Natural killer cell (primary cell): ENCODE measurements around the gene COL27A1. TPM values are rescaled to one million over a fixed set of nuclear protein-coding genes. Genes with fewer than 3 reads are reported as not detected.

Source experiments
- ATAC-seq, 3 donors: fragments of 150-1000 bp in 2 of 3; fragments of 200-7000 bp in 1 of 3; cut with Tn5 transposase; 1 replicate in 1 of 3; 2 replicates in 2 of 3; pipeline ENCODE4 v1.10.0; 2021; ENCODE audit warnings: mild to moderate bottlenecking in 2 of 3, moderate library complexity in 2 of 3
- DNase-seq, 2 donors: peaks; one replicate each; pipeline versions ENCODE4 v3.0.0 to v3.0.0-alpha.2; 2013 to 2021; ENCODE audit warnings: mixed read lengths in 1 of 2
- H3K27ac ChIP-seq: one replicate; pipeline ENCODE4 v1.5.1; 2013; ENCODE audit warnings: mild to moderate bottlenecking, low read length
- H3K27me3 ChIP-seq: one replicate; pipeline ENCODE4 v1.6.1; 2013; ENCODE audit warnings: low read length; ENCODE audit not compliant: control insufficient read depth, insufficient read depth
- H3K36me3 ChIP-seq: one replicate; pipeline ENCODE4 v1.6.1; 2013; ENCODE audit warnings: low read length; ENCODE audit not compliant: control insufficient read depth, insufficient read depth
- H3K4me1 ChIP-seq: one replicate; pipeline ENCODE4 v1.6.1; 2013; ENCODE audit warnings: low read length; ENCODE audit not compliant: control insufficient read depth, insufficient read depth
- H3K4me3 ChIP-seq: one replicate; pipeline ENCODE4 v1.5.1; 2013; ENCODE audit warnings: low read length
- H3K9me3 ChIP-seq: one replicate; pipeline ENCODE4 v1.6.1; 2013; ENCODE audit warnings: low read length; ENCODE audit not compliant: control insufficient read depth, insufficient read depth
- H3K27ac Mint-ChIP-seq, 2 donors: one replicate each; pipeline ENCODE4 v1.8.0; 2022; ENCODE audit warnings: mild to moderate bottlenecking in 2 of 2, mixed read lengths in 2 of 2, moderate library complexity in 1 of 2
- H3K27me3 Mint-ChIP-seq, 2 donors: one replicate each; pipeline ENCODE4 v1.8.0; 2022; ENCODE audit warnings: low read depth in 2 of 2, mixed read lengths in 2 of 2
- H3K36me3 Mint-ChIP-seq: one replicate; pipeline ENCODE4 v1.8.0; 2022; ENCODE audit warnings: mixed read lengths
- H3K4me1 Mint-ChIP-seq, 2 donors: one replicate each; pipeline ENCODE4 v1.8.0; 2022; ENCODE audit warnings: mixed read lengths in 2 of 2
- H3K4me3 Mint-ChIP-seq: one replicate; pipeline ENCODE4 v1.8.0; 2022; ENCODE audit warnings: mild to moderate bottlenecking, moderate library complexity, mixed read lengths
- H3K9me3 Mint-ChIP-seq, 2 donors: one replicate each; pipeline ENCODE4 v1.8.0; 2022; ENCODE audit warnings: mixed read lengths in 2 of 2
- CTCF ChIP-seq: fragments of 200-600 bp; IDR thresholded peaks from one replicate; pipeline ENCODE4 v1.8.0; 2022; ENCODE audit warnings: antibody characterized with exemption
- WGBS: methylation state at CpG from one replicate; pipeline ENCODE4 v1.1.7; 2013; ENCODE audit warnings: missing lambda C conversion rate; ENCODE audit not compliant: insufficient coverage; 5-methylcytosine and 5-hydroxymethylcytosine counted together
- intact Hi-C: fragments of 100-400 bp; cut with micrococcal nuclease; formaldehyde crosslinking; loops from one replicate; pipeline ENCODE4 v1.14.2; 2022
- total RNA-seq, 4 donors: library from RNA; stranded (reverse); fragments of 120-200 nt in 1 of 4; gene quantifications; one replicate each; pipeline versions ENCODE4 v1.2.3 to v1.2.4, GENCODE V29; 2013 to 2022

Gene COL27A1
- total RNA-seq, 3 donors from 2014 or later (not counting 1 experiment from before 2014, with no cell fraction given), result not detected

GRCh38 chr9:114112778-114113584 lies 42.4 kb upstream of the COL27A1 start:
- intact Hi-C loops, result no loop called here
- H3K4me3 ChIP-seq, result no peak overlapping the region
- H3K4me1 Mint-ChIP-seq, result no peaks in the 10 kb centered on the region
- H3K27me3 ChIP-seq, result no peaks in the 10 kb centered on the region
- ATAC-seq (no peak), DNase-seq (no peak)
- H3K9me3 ChIP-seq, result no peaks in the 10 kb centered on the region
- no peak for TF ChIP-seq CTCF
- H3K9me3 Mint-ChIP-seq, result no peaks in the 10 kb centered on the region
- H3K27ac Mint-ChIP-seq, result no peak overlapping the region
- WGBS, result 69% methylated on average over 10 of the region's 10 CpGs
- no peaks in the 10 kb centered on the region for H3K36me3 ChIP-seq
- H3K27me3 Mint-ChIP-seq, result peaks cover 30% of the 10 kb centered on the region in 2 donors
- no peak overlapping the region for H3K4me3 Mint-ChIP-seq
- no peaks in the 10 kb centered on the region for H3K36me3 Mint-ChIP-seq
- H3K27ac ChIP-seq, result no peak overlapping the region
- no peaks in the 10 kb centered on the region for H3K4me1 ChIP-seq

DNA sequence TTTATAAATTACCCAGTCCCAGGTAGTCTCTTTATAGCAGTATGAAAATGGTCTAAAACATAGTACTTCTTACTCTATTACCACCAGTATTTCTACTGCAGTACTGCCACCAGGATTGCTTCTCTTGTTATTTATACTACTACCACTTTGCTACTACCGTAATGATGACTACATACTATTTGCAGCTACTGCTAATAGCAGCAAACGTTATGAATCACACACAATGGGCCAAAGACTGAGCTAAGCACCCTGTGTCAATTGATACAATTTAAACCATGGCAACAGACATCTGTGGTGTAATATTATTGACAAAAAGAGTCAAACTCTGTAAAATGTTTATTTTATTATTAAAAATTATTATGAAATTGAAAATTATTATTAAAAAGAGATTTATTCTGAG lies 41.0 kb upstream of the COL27A1 start:
- WGBS, result 74% methylated on average over 2 of the region's 2 CpGs
- no peak overlapping the region for H3K4me3 Mint-ChIP-seq
- no peak overlapping the region for H3K27ac Mint-ChIP-seq
- Histone ChIP-seq H3K4me1 (no peaks in the 10 kb centered on the region), H3K27ac (no peak overlapping the region), H3K36me3 (no peaks in the 10 kb centered on the region), H3K4me3 (no peak overlapping the region), H3K27me3 (no peaks in the 10 kb centered on the region), H3K9me3 (no peaks in the 10 kb centered on the region)
- H3K27me3 Mint-ChIP-seq, result peaks cover 30% of the 10 kb centered on the region in 2 donors
- ATAC-seq (no peak), DNase-seq (no peak)
- no peak for TF ChIP-seq CTCF
- H3K4me1 Mint-ChIP-seq, result no peaks in the 10 kb centered on the region
- no peaks in the 10 kb centered on the region for H3K9me3 Mint-ChIP-seq
- intact Hi-C loops, result no loop called here
- no peaks in the 10 kb centered on the region for H3K36me3 Mint-ChIP-seq

GRCh38 chr9:114115654-114116125 lies 39.6 kb upstream of the COL27A1 start:
- no peak overlapping the region for H3K27ac Mint-ChIP-seq
- intact Hi-C loops, result no loop called here
- no peak for ATAC-seq
- H3K36me3 Mint-ChIP-seq, result no peaks in the 10 kb centered on the region
- no peak overlapping the region for H3K4me3 Mint-ChIP-seq
- no peaks in the 10 kb centered on the region for H3K36me3 ChIP-seq
- no peak for TF ChIP-seq CTCF
- H3K27me3 Mint-ChIP-seq, result peaks cover 30 to 33% of the 10 kb centered on the region in 2 donors
- H3K4me1 ChIP-seq, result no peaks in the 10 kb centered on the region
- 89% methylated on average over 6 of the region's 9 CpGs for WGBS
- H3K27me3 ChIP-seq, result no peaks in the 10 kb centered on the region
- H3K4me3 ChIP-seq, result no peak overlapping the region
- no peaks in the 10 kb centered on the region for H3K4me1 Mint-ChIP-seq
- H3K9me3 Mint-ChIP-seq, result no peaks in the 10 kb centered on the region
- no peak for DNase-seq
- no peak overlapping the region for H3K27ac ChIP-seq
- no peaks in the 10 kb centered on the region for H3K9me3 ChIP-seq
